ENCODE data around the gene IL17RA.
"Not testable (repeated sequence)": the region's sequence is repeated elsewhere in the genome, so short reads cannot be mapped to it uniquely, and the experiment has no call there.

The IL17RA gene, protein sequence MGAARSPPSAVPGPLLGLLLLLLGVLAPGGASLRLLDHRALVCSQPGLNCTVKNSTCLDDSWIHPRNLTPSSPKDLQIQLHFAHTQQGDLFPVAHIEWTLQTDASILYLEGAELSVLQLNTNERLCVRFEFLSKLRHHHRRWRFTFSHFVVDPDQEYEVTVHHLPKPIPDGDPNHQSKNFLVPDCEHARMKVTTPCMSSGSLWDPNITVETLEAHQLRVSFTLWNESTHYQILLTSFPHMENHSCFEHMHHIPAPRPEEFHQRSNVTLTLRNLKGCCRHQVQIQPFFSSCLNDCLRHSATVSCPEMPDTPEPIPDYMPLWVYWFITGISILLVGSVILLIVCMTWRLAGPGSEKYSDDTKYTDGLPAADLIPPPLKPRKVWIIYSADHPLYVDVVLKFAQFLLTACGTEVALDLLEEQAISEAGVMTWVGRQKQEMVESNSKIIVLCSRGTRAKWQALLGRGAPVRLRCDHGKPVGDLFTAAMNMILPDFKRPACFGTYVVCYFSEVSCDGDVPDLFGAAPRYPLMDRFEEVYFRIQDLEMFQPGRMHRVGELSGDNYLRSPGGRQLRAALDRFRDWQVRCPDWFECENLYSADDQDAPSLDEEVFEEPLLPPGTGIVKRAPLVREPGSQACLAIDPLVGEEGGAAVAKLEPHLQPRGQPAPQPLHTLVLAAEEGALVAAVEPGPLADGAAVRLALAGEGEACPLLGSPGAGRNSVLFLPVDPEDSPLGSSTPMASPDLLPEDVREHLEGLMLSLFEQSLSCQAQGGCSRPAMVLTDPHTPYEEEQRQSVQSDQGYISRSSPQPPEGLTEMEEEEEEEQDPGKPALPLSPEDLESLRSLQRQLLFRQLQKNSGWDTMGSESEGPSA

DNA sequence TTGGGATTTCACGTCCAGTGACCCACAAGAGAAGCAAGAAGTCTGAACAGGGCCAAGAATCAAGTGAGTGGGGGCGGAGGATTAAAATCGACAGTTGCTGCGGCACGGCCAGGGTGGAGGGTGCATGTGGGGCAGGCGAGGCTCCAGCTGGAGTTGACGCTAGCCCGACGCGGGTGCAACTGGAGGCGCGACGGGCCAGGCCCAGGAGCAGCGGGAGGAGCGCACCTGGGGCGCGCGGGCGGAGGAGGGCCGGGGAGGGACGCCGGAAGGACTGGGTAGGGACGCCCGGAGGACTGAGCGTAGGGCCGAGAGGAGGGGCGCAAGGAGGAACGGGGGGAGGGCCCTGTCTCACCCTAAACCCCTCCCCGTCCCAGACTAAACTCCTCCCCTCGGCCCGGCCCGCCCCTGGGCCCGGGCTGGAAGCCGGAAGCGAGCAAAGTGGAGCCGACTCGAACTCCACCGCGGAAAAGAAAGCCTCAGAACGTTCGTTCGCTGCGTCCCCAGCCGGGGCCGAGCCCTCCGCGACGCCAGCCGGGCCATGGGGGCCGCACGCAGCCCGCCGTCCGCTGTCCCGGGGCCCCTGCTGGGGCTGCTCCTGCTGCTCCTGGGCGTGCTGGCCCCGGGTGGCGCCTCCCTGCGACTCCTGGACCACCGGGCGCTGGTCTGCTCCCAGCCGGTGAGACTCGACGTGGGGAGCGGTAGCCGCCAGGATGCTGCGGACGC lies at the start of gene IL17RA:
Gene IL17RA (plus strand): TSS at position 447 of the 723 bp plus-strand sequence. CDS start 92 bp downstream, at position 539.
- peak; percentile 79 for DNase-seq (ENCODE audit: low spot score)

DNA sequence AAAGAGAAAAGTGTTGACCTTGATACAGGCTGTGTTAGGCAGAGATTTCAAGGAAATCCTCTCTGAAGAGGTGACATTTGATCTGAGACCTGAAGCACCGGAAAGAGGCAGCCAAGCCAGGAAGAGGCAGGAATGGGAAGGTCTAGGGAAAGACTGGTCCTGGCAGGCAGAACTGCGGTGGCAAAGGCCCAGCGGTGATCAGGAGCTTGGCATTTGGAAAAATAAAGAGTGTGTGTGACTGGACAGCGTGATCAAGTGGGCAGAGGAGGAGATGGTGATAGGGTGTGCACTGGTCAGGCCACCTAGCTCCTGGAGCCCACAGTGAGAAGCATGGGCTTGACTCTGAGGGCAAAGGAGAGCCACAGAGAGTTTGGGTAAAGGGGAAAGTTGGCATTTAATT lies 49.6 kb upstream of the IL17RA start:
- DNase-seq (ENCODE audit: low spot score): no peak

DNA sequence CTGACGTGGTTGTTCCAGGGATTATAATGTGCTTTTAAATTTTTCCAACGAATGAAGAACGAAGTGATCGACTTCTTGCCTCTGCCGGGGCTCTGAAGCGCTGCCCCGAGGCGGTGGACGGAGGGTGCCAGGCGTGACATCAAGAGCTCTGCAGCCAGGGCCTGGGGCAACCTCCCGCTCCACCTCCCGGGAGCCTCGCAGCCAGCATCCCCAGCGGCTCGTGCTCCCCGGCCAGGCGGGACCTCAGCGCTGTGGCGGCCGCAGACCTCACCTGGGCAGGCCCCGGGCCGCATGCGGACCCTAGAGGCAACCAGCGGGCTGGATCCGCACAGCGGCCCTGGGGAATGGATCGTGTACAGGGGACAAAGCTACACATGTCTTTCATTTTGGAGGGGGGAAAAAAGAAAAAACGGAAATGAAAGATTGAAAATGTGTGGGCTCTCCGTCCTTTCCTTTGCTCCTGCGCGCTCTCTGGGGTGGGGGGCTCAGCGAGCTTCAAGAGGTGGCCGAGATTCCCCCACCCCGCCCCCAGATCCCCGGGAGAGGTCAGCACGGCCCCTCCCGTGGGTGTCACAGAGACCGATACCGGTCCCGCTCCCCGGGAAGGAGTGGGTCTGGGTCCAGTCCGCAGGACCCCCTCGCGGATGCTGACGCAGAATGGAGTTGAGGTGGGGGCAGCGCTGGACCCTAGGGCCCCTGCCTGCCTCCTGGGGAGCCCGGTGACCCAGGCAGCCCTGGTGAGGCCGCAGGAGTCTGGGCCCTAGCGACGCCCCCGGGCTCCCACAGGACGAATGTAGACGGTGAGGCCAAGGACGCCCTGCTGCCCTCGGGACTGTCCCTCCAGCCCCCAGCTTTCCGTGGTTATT lies 48.6 kb upstream of the IL17RA start:
- DNase-seq (ENCODE audit: low spot score): not testable (repeated sequence)

DNA sequence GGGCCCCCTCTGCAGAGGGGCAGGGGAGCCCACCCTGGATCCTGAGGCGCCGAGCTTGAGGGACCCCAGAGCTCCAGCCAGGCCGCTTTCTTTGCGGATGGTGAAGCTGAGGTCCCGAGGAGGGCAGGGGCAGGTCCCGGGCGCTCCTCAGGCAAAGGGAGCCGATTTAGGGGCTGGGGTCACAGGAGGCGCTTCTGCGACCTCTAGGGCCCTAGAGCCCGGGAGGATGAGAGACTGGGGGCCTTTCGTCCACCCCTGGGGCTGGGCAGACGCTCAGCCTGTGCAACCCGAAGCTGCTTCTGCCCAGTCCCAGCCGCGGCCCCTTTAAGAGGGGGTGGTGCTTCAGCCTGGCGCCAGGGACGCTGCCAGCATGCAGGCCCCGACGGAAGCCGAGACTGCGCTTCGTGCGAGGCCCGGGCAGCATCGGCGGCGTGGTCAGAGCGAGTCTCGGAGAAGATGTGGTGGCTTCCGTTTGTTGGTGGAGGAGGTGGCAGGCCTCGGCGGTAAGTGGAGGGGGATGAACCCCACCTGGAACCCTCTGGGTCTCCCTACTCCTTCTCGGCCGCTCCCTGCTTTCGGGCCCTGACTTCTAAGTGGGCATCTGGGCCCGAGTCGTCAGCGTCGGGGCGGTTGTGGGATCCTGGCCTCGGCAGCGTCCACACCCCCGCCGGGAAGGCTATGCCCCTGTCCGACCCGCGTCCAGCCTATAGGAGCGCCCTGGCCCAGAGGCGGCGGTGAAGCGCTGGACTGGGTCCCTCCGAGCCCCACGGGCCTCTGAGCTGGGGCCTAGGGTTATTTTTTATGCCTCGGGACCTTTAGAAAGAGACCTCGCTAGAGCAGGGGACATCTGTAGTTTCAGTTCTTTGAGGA lies 47.7 kb upstream of the IL17RA start:
- DNase-seq (ENCODE audit: low spot score): not testable (repeated sequence)

DNA sequence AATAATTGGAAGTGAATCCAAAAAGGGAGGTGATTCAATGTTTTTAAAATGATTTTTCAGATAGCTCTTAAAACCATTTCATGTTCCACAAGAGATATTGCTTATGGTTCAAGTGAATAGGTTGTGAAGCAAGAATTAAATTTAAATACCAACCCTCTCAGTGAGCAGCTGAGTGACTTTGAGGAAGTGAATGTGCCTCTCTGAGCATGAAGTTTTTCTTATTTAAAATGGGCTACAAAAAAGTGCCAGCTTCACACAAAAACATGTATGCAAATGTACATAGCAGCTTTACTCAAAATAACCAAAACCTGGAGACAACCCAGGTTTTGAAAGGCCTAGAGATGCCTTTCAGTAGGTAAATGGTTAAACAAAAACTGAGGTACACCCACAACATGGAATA lies 41.3 kb upstream of the IL17RA start:
- DNase-seq (ENCODE audit: low spot score): no peak

DNA sequence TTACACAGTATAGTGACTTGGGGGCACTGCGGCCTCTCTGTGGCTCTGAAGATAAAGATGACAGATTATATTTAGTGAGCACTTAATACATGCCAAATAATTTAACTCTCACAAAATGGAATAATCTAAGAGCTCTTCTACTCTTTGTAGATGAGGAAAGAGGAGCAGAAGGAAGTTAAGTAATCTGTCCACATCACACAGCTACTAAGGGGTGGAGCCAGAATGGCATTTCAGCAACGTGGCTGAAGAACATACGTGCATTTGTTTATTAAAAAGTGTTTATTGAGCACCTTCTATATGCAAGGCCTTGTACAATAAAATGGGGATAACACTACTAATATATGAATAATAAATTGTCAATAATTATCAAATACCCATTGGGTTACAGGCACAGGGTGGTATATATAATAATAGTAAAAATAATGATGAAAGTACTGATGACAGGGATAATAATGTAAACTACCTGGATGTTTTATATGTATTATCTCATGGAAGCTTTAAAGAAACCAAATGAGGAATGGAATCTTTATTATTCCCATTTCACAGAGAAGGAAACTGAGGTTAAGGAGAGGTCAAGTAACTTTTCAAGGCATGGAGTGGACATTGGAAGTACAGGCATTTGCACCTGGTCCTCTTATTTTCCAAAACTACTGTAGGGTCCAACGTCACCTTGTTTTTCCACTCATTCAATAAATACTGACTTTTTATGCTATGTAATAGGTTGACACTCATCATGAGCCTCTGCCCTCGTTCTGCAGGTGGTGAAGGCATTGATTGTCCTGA lies 38.0 kb upstream of the IL17RA start:
- DNase-seq (ENCODE audit: low spot score): no peak

DNA sequence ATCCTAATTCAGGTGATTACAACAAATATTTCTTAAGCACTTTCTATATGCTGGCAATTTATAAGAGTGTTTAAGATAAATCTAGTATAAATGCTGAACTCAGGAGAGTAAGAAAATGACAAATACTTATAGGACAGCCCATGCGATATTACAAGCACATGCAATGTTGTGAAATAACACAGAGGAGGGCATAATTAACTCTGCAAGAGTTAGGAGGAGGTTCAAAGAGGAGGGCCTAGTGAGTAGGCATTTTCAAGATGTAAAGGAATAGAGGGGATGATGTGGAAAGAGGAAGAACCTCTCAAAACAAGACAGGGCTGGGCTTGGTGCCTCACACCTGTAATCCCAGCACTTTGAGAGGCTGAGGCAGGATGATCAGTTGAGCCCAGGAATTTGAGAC lies 37.1 kb upstream of the IL17RA start:
- DNase-seq (ENCODE audit: low spot score): no peak

DNA sequence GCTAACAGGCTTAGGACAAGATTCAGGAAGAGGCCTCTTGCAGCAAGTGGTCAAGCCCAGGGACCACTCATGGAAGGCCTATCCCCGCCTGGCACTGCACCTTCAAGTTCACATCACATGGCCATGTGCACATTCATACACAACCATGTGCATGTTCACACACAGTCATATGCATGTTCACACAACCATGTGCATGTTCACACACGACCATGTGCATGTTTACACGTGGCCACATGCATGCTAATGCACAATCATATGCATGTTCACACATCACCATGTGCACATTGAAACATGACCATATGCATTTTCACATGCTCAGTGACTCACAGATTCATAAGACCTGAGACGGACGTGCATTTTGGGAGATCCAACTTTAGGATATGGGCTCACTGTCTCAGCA lies 28.7 kb upstream of the IL17RA start:
- no peak for DNase-seq (ENCODE audit: low spot score)

DNA sequence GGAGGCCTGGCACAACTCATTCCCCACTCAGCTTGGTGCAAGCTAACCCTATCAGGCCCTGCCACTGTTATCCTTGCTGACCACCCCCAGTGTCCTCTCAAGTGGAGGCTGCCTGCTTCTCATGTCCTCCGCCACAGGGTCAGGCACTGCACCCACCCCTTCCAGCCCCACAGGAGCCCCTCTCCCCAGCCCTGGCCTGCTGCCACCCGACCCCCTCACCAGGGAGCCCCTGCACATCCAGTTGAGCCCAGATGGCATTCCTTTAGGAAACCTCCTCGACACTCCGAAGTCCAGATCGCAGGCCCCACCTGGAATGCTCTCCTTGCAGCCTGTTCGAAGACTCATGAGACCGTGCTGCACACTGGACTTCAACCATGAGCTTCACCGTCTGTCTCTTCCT lies 28.0 kb upstream of the IL17RA start:
- DNase-seq (ENCODE audit: low spot score): no peak

DNA sequence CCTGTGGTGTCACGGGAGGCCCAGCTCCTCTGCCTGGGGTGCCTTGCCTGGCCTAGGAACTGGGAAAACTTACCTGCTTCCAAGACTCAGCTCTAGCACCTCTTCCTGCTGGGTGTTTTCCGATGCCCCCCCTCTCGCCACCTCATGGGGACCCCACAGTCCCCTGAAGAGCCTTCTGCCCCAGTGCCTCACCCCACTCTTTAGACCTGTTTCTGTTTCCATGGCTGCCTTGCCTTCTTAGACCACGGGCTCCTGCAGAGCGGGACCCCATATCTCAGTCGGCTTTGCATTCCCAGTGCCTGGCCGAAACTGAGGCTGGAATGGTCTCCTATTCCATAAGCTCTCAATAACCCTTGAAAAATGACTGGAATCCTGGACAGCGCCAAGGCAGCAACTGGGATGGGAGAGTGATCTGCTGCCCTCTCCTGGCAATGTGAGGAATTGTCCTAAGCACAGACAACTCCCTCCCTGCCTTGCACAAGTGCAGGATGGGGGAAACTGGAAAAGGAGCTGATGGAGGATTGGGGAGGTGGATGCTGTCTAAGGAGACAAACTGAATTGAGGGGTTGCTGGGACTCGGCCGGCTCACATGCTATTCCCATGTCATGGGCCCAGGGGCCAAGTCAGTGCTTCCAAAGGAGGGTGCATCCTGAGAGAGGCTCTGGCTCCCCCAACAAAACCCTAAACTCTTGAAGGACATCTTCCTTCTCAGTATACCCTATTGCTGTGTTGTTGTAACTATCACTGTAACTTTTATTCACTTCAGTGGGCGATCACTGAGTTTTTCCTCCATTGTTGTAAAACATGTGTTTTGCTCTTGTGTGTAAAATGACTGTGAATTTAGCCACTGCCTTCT lies 26.6 kb upstream of the IL17RA start:
- DNase-seq (ENCODE audit: low spot score): peak; percentile 81

DNA sequence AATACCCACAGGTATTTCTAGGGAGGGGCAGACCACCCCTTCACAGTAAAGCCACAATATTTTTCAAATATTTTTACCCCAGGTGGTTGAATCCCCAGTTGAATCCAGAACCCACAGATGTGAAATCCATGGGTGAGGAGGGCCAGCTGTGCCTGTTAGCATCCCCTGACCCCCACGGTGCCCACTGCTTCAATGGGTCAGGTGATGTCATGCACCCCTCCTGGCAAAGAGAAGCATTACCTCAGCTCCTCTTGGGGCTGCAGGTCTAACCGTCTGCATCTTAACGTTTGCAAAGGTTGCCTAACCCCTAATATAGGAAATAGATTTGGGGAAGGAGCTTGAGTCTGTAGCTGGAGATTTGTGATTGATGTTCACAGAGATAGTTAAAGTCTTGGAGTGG lies 24.7 kb upstream of the IL17RA start:
- DNase-seq (ENCODE audit: low spot score): no peak

DNA sequence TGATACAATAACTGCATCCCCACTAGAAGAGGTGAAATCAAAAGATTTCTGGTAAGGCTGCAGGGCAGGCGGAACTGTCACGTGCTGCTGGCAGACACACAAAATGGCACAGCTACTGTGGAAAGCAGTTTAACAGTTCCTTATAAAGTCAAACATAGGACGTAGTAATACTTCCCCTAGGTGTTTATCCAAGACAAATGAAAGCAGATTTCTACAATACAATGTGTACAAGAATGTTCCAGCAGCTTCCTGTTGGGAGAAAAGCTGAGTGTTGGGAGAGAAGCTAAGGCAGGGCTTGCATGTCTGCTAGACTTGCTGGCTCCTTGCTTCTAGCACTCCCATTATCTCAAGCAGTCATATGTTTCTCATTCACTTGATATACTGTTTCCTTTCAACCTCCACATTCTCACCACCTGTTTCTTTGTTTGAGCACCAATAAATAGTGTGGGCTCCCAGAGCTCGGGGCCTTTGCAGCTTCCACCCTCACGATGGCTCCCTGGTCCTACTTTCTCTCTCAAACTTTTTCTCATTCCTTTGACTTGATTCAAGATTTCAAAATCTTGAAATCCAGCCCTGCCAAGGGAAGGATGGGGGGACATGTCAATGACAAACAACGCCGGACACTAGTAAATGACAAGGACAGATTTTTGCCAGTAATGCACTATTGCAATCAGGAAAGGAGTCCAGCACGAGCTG lies 21.2 kb upstream of the IL17RA start:
- no peak for DNase-seq (ENCODE audit: low spot score)

DNA sequence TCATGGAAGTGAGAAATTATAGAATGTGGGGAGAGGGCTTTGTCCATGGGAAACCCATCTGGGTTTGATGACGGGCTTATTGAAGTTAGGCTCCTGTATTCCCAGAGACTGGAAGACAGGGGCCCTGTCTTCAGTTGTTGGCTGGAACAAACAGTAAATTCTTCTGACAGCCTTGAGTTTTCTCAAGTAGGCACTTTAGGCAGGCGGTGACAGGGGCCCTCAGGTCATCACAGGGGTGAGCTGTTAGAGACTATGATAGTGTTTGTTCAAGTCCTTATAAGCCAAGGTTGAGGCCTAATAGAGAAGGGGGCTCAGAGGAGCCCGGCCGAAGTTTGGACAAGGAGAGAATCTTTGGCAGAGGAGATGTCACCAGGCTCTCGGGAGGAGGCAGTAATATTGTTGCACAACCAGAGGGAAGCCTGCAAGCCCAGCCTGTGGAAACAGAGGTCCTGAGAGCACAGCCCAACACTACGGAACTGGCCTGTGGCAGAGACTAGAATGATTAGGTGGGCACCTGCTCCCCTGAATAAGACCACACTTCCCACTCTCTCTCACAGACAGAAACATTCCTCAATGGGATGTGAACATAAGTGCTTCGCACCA lies 20.2 kb upstream of the IL17RA start:
- DNase-seq (ENCODE audit: low spot score): no peak

DNA sequence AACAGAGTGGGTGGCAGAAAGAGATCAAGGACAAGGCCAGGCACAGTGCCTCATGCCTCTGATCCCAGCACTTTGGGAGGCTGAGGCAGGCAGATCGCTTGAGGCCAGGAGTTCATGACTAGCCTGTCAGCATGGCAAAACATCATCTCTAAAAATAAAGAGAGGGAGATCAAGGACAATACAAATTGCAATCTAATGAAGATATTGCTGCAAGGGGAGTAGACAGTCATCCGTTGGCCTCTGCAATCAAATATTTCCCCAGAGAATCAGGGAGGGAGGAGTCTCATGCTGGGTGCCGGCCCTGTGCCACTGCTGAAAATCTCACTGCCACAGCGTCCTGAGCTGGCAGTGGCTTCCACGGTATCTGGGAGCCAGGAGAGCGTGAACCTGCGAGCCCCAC lies 19.4 kb upstream of the IL17RA start:
- DNase-seq (ENCODE audit: low spot score): no peak

DNA sequence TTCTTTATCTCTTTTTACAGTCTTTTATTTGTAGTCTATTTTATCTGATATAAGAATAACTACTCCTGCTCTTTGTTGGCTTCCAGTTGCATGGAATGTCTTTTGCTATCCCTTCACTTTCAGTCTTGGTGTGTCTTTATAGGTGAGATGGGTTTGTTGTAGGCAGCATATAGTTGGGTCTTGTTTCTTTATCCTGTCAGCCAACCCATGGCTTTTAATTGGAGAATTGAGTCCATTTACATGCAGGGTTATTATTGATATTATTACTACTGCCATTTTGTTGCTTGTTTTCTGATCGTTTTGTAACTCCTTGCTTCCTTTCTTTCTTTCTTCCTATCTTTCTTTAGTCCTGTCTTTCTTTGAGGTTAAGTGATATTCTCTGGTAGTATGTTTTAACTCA lies 11.9 kb upstream of the IL17RA start:
- no peak for DNase-seq (ENCODE audit: low spot score)

DNA sequence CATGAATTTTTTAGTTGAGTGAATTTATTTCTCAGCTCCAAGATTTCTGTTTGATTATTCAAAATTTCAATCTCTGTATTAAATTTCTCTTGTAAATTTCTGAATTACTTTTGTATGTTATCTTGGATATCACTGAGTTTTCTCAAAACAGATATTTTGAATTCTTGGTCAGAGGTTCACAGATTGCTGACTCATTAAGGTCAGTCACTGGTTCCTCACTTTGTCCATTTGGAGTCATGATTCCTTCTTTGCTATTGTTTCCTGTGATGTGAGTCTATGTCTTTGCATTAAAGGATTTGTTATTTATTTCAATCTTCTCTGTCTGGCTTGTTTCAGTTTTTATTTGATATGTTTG lies 10.2 kb upstream of the IL17RA start:
- DNase-seq (ENCODE audit: low spot score): no peak

DNA sequence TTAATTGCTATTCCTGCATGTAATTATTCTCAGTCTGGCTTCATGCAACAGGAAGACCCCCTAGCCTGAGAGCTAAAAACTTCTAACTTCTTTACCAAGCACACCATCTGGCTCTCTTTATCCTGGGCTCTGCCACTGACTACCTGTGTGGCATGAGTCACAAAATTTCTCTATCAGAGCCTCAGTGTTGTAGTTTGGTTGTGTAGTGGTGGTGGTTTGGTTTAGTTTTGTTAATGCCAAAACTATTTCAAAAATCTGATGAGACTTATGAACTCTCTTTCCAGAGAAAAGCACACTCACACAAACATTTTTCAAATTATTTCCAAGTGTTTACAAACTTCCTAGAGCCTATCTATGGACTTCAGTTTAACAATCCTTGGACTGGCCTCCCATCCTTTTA lies 7.5 kb upstream of the IL17RA start:
- DNase-seq (ENCODE audit: low spot score): no peak

DNA sequence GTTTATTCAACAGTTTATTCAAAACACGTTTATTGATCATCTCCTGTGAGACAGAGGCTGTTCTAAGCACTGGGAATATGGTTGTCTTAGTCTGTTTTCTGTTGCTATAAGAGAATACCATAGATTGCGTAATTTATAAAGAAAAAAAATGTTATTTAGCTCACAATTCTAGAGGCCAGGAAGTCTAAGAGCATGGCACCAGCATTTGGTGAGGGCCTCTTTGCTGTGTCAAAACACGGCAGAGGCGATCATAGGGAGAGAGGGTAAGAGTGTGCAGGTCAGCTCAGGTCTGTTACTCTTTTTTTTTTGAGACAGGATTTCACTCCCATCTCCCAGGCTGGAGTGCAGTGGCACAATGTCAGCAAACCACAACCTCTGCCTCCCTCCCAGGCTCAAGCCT lies 5.2 kb upstream of the IL17RA start:
- no peak for DNase-seq (ENCODE audit: low spot score)

All from COLO829 (cell line).